DMS79 (cell line): ENCODE measurements around the gene GRIN2A.
"Not testable (repeated sequence)": the region's sequence is repeated elsewhere in the genome, so short reads cannot be mapped to it uniquely, and the experiment has no call there.

Experiments used
- DNase-seq: peaks from one replicate; lab custom pipeline; 2025; lab: John Stamatoyannopoulos, UW

Gene GRIN2A

GRCh38 chr16:9911989-9912388 lies 270.2 kb downstream of the GRIN2A start:
- no peak for DNase-seq

- DNase-seq: no peak
Measured at GRCh38 chr16:9911231-9911630, 271.0 kb downstream of the GRIN2A start.

- DNase-seq: no peak
Measured at GRCh38 chr16:9909072-9909825, 273.0 kb downstream of the GRIN2A start.

GRCh38 chr16:9908613-9909012 lies 273.6 kb downstream of the GRIN2A start:
- no peak for DNase-seq

GRCh38 chr16:9907752-9908151 lies 274.5 kb downstream of the GRIN2A start:
- DNase-seq: no peak

- no peak for DNase-seq
Measured at GRCh38 chr16:9906218-9906617, 276.0 kb downstream of the GRIN2A start.

- no peak for DNase-seq
Measured at GRCh38 chr16:9904526-9904925, 277.7 kb downstream of the GRIN2A start.

- DNase-seq: no peak
Measured at GRCh38 chr16:9900576-9900975, 281.7 kb downstream of the GRIN2A start.

- no peak for DNase-seq
Measured at GRCh38 chr16:9898555-9898954, 283.7 kb downstream of the GRIN2A start.

GRCh38 chr16:9898124-9898523 lies 284.1 kb downstream of the GRIN2A start:
- DNase-seq: no peak

- DNase-seq: no peak
Measured at GRCh38 chr16:9895817-9896216, 286.4 kb downstream of the GRIN2A start.

- DNase-seq: no peak
Measured at GRCh38 chr16:9885876-9886275, 296.4 kb downstream of the GRIN2A start.

GRCh38 chr16:9885467-9885866 lies 296.8 kb downstream of the GRIN2A start:
- no peak for DNase-seq

GRCh38 chr16:9875981-9876380 lies 306.2 kb downstream of the GRIN2A start:
- not testable (repeated sequence) for DNase-seq

- no peak for DNase-seq
Measured at GRCh38 chr16:9874219-9874618, 308.0 kb downstream of the GRIN2A start.

- no peak for DNase-seq
Measured at GRCh38 chr16:9870962-9871361, 311.3 kb downstream of the GRIN2A start.

- no peak for DNase-seq
Measured at GRCh38 chr16:9869776-9870175, 312.5 kb downstream of the GRIN2A start.

- DNase-seq: no peak
Measured at GRCh38 chr16:9868606-9869149, 313.6 kb downstream of the GRIN2A start.

GRCh38 chr16:9867176-9867575 lies 315.1 kb downstream of the GRIN2A start:
- no peak for DNase-seq

GRCh38 chr16:9864461-9864860 lies 317.8 kb downstream of the GRIN2A start:
- no peak for DNase-seq

- no peak for DNase-seq
Measured at GRCh38 chr16:9862327-9862726, 319.9 kb downstream of the GRIN2A start.

- no peak for DNase-seq
Measured at GRCh38 chr16:9860876-9861275, 321.4 kb downstream of the GRIN2A start.

GRCh38 chr16:9859701-9860327 lies 322.4 kb downstream of the GRIN2A start:
- no peak for DNase-seq
